DND-41 (cell line): ENCODE data around the gene FRYL.

Experiments used
- EZH2 ChIP-seq: IDR thresholded peaks from 3 replicates; pipeline ENCODE4 v1.6.1; 2012; ENCODE audit warnings: borderline replicate concordance, low read depth, mild to moderate bottlenecking, moderate library complexity, low read length, inconsistent platforms; ENCODE audit not compliant: severe bottlenecking
- TF ChIP-seq, protein P1 (sequence below): IDR thresholded peaks from 2 replicates; pipeline ENCODE4 v1.5.1; 2012; ENCODE audit warnings: borderline replicate concordance, low read length, moderate library complexity, mild to moderate bottlenecking; ENCODE audit not compliant: poor library complexity, severe bottlenecking; ENCODE audit errors: extremely low read depth

DNA sequence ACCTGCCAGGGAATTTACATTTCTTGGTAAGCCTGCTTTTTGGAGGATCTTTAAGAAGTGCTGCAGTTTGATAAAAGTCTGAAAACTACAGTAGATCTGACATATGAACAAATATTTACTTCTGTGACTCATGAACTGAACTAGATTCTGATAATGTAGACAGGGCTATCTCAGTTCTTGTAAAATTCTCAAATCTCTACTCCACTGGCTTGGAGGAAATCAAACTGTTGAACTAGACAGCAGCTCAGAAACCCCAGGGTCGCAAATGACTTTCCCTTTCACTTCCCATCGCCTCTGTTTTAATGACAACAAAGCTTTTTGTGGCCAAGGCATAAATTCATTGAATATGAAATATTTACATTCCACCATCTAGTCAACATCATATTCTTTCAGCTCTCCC is 35.4 kb upstream of the FRYL start:
- TF ChIP-seq, protein P1, sequence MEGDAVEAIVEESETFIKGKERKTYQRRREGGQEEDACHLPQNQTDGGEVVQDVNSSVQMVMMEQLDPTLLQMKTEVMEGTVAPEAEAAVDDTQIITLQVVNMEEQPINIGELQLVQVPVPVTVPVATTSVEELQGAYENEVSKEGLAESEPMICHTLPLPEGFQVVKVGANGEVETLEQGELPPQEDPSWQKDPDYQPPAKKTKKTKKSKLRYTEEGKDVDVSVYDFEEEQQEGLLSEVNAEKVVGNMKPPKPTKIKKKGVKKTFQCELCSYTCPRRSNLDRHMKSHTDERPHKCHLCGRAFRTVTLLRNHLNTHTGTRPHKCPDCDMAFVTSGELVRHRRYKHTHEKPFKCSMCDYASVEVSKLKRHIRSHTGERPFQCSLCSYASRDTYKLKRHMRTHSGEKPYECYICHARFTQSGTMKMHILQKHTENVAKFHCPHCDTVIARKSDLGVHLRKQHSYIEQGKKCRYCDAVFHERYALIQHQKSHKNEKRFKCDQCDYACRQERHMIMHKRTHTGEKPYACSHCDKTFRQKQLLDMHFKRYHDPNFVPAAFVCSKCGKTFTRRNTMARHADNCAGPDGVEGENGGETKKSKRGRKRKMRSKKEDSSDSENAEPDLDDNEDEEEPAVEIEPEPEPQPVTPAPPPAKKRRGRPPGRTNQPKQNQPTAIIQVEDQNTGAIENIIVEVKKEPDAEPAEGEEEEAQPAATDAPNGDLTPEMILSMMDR = no peak
- TF ChIP-seq EZH2 = no peak
